ENCODE measurements around the gene S100A13.
"Not testable (repeated sequence)": the region's sequence is repeated elsewhere in the genome, so short reads cannot be mapped to it uniquely, and the experiment has no call there.

The S100A13 gene

DNA sequence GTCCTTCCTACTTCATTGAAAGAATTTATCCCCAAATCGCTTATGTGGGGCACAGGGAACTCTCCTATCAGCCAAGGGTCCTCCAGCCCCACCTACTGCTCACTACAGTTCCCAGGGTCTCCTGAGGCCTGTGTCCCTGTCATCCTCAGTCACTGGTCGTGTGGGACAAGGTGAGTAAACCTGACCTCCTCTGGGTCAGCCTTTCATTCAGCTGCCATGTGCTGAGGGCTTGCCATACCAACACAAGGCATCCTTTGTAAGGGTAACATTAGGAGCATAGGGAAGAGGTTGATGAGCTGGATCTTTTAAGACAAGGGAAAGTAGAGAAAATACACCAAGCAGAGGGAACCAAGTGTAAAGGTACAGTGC lies 20.0 kb upstream of the S100A13 start:
- DNase-seq = no peak

DNA sequence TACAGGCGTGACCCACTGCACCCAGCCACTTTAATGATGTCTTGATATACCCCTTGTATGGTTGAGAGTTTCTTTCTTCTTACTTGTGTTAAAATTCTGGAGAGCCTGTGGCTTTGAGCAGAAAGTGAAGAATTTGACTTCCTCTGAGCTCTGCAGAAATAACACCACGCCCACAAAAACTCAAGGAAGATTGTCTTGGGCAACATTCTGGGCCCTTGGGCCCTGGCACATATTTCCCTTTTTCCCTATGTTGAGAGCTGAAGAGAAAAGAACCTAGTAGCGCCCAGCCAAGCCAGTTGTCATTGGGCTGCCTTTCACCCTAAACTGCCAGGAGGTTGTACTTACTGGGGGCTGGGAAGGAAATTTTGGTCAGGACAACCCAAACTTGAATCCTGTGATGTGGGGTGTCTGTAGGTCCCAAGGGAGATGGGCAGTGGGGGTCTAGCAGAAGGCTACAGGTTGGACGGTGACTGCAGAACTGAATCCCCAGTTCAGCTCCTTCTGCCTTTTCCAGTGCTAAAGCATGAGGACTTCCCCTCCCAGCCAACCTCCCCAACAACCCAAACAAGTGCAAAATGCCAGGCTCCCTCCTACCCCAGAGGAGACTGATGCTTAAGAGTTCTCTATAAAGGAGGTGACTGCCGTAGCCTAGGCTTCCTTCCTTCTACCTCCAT lies 19.5 kb upstream of the S100A13 start:
- no peak for DNase-seq

DNA sequence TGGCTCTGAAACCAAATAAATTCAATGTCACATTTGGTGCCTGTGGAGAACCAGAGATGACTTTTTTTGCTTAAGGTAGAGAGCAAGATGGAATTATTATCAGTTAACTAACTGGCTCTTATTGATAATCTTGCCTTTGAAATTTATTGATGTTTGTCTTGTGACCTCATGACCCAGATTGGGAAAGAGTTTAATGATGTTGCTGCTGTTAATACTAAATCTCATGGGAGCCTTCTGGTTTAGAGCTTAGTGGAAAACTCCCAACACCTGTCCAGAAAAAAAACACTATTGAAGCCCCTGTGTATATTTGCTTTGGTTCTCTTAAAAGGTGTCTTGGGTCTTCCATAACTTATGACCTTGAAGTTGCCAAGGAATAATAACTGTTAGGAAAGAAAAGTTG lies 16.5 kb upstream of the S100A13 start:
- DNase-seq = no peak

DNA sequence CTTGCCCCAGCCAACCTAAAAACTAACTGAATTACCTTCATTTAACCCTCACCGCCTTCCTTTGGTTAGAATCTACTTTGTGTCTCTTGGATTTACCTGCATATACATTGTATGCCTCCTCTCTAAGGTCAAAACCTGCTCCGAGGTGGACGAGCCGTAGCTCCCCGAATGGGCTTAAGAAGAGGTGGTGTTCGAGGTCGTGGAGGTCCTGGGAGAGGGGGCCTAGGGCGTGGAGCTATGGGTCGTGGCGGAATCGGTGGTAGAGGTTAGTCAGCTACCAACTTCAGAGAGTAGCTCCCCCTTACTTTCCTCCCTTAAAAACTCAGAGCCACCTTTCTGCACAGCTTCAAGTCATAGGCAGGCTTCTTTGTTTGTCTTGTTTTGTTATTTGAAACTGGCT lies 15.8 kb upstream of the S100A13 start:
- no peak for DNase-seq

DNA sequence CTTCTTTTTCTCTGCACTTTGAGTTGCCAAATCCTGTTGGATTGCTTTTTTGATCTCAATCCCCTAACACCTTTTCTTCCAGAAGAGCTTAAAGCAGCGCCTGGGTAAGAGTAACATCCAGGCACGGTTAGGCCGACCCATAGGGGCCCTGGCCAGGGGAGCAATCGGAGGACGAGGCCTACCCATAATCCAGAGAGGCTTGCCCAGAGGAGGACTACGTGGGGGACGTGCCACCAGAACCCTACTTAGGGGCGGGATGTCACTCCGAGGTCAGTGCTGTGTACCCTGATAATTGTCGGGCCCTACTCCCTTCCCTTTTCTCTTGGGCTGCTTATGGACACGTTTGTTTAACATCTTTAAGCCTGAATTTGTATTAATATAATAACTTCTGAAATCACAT lies 14.9 kb upstream of the S100A13 start:
- no peak for DNase-seq

DNA sequence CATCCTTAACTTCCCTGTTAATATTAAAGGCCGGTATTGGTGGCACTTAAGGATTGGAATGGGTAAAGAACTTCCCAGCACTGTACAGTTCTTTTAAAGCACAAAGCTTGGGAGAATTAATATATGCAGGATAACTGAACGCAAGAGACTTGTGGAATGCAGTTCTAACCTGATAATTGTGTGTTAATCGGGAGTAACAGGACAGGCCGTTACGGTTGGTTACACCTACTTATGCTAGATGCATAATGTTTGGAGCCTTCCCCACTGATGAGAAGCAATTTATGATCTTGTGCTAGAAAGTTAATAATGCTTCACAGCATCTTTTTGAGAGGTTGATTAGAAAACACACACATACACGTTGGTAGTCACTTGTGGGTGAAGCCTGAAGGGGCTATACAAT lies 13.6 kb upstream of the S100A13 start:
- no peak for DNase-seq

DNA sequence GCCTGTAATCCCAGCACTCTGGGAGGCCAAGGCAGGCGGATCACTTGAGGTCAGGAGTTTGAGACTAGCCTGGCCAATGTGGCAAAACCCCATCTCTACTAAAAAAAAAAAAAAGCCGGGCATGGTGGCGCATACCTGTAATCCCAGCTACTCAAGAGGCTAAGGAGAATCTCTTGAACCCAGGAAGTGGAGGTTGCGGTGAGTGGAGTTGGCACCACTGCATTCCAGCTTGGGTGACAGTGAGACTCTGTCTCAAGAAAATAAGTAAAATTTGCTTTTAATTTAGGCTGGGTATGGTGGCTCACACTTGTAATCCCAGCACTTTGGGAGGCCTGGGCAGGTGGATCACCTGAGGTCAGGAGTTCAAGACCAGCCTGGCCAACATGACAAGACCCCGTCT lies 12.9 kb upstream of the S100A13 start:
- DNase-seq = not testable (repeated sequence)

DNA sequence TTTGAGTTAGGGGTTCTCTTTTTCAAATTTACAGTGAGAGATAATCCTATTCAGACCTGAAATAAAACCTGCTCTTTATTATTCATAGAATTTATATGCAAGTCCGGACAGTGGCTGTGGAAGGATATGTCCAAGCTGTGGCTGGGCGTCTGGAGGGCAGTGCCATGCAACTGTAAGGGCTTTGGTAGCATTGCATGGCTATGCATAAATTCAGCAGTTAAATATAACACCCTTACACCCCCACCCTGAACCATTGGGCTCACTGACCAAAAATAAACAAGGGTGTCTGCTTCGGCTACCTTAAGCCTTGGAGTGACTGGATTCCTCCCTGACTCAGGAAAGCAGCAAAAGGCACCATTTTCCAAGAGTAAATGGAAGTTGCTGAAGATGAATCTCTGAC lies 12.0 kb upstream of the S100A13 start:
- no peak for DNase-seq

DNA sequence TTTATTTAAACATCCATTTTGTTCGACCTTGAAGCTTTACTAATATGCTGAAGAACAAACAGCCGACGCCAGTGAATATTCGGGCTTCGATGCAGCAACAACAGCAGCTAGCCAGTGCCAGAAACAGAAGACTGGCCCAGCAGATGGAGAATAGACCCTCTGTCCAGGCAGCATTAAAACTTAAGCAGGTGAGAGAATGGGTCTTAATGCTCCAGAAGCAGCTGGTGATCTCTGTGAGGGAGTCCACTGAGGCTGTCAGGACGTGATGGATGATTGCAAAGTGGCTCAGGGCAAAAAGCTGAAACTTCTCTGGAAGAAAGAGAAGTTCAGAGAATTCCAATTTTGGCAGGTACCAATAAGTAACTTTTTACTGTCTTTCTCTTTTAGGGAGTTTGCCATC lies 11.0 kb upstream of the S100A13 start:
- no peak for DNase-seq

DNA sequence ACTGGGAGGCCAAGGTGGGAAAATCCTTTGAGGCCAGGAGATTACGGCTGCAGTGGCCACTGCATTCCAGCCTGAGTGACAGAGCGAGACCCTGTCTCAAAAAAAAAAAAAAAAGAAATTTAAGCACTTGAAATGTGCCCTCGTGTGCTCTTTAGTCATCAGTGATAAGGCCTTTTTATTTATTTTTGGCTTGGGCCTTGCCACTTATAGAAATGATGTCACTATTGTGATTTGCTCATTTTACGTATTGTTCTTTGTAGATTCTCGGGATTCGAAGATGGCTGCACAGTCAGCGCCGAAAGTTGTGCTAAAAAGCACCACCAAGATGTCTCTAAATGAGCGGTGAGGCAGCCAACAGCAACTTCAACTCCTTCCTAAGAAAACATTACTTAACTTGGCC lies 9.0 kb upstream of the S100A13 start:
- DNase-seq = no peak

DNA sequence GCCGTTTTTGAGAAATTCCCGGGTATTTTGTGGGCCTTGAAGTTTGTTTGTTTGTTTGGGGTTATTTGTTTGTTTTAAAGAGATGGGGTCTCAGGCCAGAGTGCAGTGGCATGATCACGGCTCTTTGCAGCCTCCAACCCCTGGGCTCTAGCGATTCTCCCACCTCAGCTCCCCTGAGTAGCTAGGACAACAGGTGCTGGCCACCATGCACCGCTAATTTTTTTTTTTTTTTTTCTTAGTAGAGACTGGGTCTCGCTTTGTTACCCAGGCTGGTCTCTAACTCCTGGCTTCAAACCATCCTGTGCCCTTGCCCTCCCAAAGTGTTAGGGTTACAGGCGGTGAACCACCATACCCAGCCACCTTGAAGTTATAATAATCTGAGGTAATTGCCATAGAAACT lies 8.6 kb upstream of the S100A13 start:
- no peak for DNase-seq

DNA sequence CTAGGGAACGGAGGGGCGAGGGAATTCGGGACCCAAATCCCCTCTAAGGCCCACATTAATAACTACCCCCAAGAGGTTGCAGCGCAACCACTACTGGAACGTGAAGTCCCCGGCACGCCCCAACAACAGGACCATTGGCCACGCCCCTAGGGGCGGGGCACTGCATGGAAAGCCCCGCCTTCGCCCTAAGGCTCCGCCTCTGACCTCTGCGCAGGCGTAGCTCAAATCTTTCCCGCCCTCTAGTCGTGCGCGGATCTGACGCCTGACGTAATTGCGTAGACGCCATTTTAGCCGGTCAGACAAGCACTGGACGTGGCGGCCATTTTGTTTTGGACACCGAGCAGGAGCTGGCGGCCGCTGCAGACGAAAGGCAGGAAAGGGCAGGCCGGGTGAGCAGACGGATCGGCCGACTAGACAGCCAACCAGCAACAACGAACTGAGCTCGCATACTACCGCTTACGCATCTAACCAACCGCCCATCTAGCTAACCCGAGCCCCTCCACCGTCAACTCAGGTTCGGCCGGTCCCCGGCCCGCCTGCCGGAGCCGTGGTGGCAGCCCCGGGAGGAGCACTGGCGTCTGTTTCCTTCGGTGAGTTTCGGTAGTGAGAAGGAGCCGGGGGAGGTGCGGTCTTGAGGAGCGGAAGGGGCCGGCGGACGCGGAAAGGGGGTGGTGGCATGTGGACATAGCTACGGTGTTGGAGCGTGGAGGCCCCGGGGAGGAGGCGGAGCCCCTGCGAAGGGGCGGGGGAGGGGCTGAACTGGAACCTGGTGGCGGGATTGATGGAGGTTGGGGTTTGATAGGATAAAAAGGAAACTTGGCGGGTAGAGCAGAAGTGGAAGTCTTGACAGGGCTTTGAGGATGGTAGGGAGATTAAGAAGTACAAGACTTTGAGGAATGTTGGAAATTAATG lies 6.7 kb upstream of the S100A13 start, which contains the start of gene CHTOP:
Gene CHTOP (plus strand): TSS at position 313 of the 912 bp plus-strand sequence. CDS start 2,523 bp downstream, outside the sequence.
- peak; percentile 92 to 96 for DNase-seq

DNA sequence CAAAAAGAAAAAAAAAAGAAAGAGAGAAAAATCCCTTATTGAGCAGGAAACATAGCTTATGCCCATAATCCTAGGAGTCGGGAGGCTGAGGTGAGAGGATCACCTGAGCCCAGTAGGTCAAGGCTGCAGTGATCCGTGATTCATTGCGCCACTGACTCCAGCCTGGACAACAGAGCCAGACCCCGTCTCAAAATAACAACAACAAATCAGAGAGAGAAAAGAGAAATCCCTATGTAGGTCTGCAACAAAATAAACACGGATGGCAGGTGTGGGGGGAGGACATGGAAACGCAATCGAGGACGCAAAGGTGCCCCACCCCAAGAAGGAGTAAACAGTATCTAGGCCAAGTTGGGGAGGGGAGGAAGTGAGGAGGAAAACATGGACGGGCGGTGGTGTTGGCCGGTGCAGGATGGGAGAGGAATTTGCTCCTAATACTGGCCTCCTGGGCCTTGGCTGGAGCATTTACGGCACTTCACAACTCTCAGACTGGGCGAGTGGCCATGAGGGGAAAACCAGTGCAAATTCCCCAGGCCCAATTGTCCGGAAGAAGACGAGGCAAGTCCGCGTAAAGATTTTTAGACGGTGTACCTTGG lies 6.0 kb upstream of the S100A13 start:
- no peak for DNase-seq

DNA sequence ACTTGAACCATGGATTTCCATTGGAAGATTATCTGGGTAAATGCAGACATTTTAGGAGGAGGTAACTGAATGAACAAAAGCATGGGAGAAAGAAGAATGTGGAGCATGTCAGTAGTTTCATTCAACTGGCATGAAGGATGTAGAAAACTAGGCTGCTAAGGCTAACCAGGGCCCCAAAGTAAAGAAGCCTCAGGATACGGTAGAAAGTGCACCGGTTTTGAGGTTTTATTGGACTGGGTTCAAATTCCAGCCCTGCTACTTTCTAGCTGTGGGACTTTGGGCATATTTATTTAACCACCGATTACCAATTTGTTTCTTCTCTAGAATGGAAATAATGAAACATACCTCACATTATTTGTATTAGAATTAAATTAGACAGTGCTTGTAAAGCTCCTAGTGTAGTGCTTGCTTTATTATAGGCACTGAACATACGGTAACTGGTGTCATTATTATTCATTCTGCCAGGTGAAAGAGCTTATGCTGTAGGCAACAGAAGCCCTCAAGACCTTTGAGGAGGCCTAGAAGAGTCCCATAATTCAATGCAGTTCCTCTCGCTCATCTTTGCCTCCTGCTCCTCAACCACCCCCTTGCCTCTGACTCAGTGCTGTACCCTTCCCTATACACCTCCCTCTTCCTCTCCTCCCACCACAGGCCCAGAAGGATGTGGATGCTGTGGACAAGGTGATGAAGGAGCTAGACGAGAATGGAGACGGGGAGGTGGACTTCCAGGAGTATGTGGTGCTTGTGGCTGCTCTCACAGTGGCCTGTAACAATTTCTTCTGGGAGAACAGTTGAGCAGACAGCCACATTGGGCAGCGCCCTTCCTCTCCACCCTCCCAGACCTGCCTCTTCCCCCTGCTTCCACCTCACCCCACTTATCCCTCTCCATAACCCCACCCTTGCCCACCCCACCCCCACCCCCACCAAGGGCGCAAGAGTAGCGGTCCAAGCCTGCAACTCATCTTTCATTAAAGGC lies 4.0 kb upstream of the S100A13 start:
- no peak for DNase-seq

DNA sequence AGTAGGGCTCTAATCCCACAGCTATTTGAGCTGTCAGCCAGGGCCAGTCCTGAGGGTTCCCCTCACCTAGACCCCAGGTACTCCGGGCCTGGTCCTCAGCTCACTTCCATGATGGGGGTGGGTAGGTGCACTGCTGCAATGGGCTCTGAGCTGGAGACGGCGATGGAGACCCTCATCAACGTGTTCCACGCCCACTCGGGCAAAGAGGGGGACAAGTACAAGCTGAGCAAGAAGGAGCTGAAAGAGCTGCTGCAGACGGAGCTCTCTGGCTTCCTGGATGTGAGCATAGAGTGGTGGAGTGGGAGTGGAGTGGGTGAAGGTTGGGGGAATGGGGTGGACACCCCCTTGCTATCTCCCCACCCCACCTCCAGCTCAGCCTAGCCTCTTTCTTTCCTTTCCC lies 3.1 kb upstream of the S100A13 start:
- no peak for DNase-seq

DNA sequence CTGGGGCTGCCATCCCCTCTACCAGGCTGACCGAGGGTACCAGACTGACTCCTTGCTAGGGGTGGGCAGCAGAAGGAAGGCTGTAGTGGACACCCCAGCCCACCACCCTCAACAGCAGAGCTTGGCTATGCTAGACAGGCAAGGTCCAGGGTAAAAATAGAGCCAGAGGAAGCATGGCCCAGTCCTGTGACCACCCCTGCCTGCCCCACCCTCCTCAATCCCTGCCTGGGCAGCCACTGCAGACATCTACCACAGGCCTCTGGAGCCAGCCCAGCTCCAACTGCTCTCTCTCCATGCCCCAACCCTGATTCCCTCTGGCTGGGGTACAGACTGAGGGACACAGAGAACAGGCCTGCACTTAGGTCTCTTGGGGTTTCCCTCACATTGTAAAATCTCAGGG lies 2.7 kb upstream of the S100A13 start:
- DNase-seq = no peak

DNA sequence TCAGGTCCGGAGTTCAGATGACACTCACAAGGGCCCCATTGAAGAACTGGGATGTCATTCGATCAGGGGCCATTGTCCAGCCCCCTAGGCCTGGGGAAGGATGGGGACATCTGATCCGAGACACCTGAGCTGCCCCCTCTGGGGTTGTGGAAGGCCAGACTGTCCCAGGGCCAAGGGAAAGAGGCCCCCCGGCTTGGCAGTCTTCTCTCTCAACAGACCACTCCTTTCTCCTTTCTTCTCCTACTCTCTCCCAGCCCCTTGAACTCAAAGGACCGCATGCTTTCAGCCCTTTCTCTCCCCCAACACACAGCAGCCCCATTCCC lies 2.0 kb upstream of the S100A13 start:
- no peak for DNase-seq

DNA sequence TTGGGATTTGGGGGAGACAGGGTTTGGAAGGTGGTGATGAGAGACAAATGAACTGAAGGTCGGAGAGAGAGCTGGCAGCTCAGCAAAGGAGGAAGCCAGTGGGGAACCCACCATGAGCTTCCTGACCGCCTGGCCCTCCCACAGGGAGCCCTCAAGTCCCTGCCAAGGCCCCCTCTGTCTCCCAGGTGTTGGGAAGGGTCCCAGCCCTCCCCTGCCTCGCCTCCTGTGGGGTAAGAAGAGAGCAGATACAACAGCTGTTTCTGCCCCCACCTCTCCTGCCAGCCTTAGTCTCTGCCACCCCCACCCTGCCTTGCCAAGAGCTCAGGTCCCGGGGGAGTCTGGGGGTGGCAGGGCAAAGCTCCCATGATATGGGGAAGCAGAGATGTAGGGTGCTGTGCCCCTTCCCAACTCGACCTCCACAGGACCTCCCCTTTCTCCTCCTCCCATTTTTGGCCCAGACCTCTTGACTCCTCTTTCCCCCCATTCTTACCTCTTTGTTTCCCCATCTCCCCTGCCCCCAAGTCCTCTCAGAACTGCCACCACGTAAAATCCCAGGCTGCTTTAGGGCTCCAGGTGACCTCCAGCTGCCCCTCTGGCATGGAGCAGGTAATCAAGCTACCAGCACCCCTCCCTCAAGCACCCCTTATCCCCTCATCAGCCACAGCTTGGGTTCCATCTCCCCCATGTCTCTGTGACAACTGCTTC lies 1.5 kb upstream of the S100A13 start:
- DNase-seq = no peak

DNA sequence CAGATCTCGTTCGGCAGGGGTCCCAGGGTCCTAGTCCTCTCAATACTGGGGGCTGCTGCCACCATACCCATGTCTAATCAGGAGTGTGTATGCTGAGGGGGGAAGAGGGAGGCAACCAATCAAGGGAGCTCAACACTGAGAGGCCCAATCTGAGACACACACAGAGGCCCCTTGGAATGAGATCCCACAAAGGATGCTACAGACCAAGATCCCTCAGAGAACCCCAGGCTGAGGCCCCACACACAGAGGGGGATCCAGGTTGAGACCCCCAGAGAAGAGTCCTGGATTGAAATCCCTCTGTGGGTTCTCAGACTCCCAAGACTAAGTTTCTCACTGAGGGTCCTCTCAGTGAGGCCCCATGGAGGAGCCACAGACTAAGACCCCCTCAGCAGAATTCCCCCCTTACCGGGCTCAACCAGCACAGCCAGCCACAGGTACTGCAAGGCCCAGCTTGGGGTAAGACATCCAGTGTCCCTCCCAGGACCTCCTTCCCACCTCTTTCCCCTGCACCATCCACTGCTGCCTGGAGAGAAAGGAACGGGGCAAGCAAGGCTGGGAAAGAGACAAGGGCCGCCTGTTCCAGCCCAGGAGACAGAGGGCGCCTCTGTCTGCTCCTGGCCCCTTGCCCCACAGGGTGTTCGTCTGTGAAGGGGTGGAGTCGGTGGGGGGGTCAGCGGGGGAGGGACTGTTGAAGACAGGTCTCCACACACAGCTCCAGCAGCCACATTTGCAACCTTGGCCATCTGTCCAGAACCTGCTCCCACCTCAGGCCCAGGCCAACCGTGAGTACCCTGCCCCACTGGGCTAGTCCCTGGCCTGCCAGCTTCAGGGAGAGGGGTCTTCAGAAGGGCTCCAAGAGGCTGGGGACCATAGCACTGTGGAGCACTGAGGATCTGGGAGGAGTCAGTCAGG lies 666 bp upstream of the S100A13 start, which contains the start of gene S100A1:
Gene S100A1 (plus strand): TSS at position 720 of the 912 bp plus-strand sequence. CDS start 2,088 bp downstream, outside the sequence.
- DNase-seq = no peak

DNA sequence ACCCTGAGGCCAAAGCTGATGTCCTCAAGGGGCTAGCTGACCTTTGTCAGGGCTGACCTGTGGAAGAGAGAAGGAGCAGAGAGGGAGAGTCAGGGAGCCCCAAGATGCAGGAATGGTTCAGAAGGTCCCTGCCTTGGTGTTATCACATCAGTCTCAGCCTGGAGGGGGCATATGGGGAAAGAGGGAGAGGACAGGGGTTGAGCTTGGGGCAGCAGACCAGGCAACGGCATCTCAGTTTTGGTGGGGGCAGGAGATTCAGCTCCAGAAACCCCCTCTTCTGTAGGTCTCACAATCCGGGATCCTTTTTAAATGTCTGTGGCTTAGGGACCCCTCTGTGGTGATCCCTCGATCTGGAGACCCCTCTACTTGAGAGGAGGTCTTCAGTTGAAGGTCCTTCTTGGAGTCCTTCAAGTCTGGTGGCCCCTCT lies 815 bp downstream of the S100A13 start:
- DNase-seq = no peak

All from stimulated activated CD4-positive, alpha-beta T cell treated with anti-CD3 and anti-CD28 coated beads, Interleukin-4, amount 100 ng/mL, for 4 hours (primary cell).